H1 (cell line): ENCODE measurements around the gene NT5C1B. TPM values are rescaled to one million over a fixed set of nuclear protein-coding genes. Genes with fewer than 3 reads are reported as not detected.
A peak's percentile ranks its signal among the peaks of the same experiment; 100 is the strongest.

Experiments
- CTCF ChIA-PET: fragments of 300-600 bp; sonication (Branson Sonifier 250); formaldehyde crosslinking; loops from one replicate; lab custom pipeline; 2021; ENCODE audit not compliant: partially characterized antibody; lab: Charles Lee
- POLR2A ChIA-PET: fragments of 300-600 bp; sonication (Branson Sonifier 250); formaldehyde crosslinking; loops from one replicate; lab custom pipeline; 2021; ENCODE audit warnings: inconsistent platforms; ENCODE audit not compliant: partially characterized antibody; lab: Charles Lee
- DNase-seq, 2 experiments: peaks; one replicate each; pipeline versions ENCODE4 v3.0.0 to v3.0.0-alpha.2; 2010 to 2022; ENCODE audit warnings: low spot score in 2 of 2, low read depth in 1 of 2, mixed read lengths in 1 of 2
- FAIRE-seq: peaks from 2 replicates; lab custom pipeline; 2011; peaks lifted over from hg19 to GRCh38; lab: Jason Lieb, UNC
- H2AFZ ChIP-seq: 2 replicates; pipeline ENCODE4 v1.8.1; 2012; ENCODE audit warnings: low read length, inconsistent platforms
- H2AK5ac ChIP-seq: 2 replicates; pipeline ENCODE4 v1.6.1; 2013; ENCODE audit warnings: low read depth, low read length
- H2BK120ac ChIP-seq: replicated peaks from 2 replicates; pipeline ENCODE3; 2013; ENCODE audit warnings: low read depth, low read length, inconsistent platforms
- H2BK12ac ChIP-seq: 2 replicates; pipeline ENCODE4 v1.6.1; 2013; ENCODE audit warnings: low read depth, low read length
- H2BK15ac ChIP-seq: 2 replicates; pipeline ENCODE4 v1.6.1; 2013; ENCODE audit warnings: low read length
- H2BK20ac ChIP-seq: 2 replicates; pipeline ENCODE4 v1.6.1; 2013; ENCODE audit warnings: low read length
- H2BK5ac ChIP-seq: 2 replicates; pipeline ENCODE4 v1.6.1; 2013; ENCODE audit warnings: low read depth, low read length
- H3K14ac ChIP-seq: 2 replicates; pipeline ENCODE4 v1.6.1; 2013; ENCODE audit warnings: inconsistent platforms; ENCODE audit not compliant: insufficient read length
- H3K18ac ChIP-seq: 2 replicates; pipeline ENCODE4 v1.6.1; 2013; ENCODE audit warnings: low read length; ENCODE audit errors: extremely low read depth
- H3K23ac ChIP-seq: 2 replicates; pipeline ENCODE4 v1.6.1; 2013; ENCODE audit warnings: inconsistent platforms; ENCODE audit not compliant: insufficient read length
- H3K23me2 ChIP-seq: 2 replicates; pipeline ENCODE4 v1.6.1; 2013; ENCODE audit warnings: low read depth, low read length
- H3K27ac ChIP-seq: 2 replicates; pipeline ENCODE4 v1.6.1; 2011; ENCODE audit warnings: low read depth, low read length, inconsistent platforms
- H3K27me3 ChIP-seq, 4 experiments: replicated peaks in 1 of 4; 1 replicate in 1 of 4; 2 replicates in 3 of 4; pipeline versions ENCODE4 v1.6.1 to v1.8.1; 2011 to 2013; ENCODE audit warnings: low read length in 3 of 4, mild to moderate bottlenecking in 3 of 4, inconsistent platforms in 2 of 4, mixed read lengths in 2 of 4, moderate library complexity in 1 of 4; ENCODE audit not compliant: control insufficient read depth in 3 of 4, insufficient read depth in 3 of 4; ENCODE audit errors: extremely low read depth in 1 of 4
- H3K36me3 ChIP-seq, 4 experiments: 2 replicates each; pipeline versions ENCODE4 v1.6.1 to v1.8.1; 2011 to 2013; ENCODE audit warnings: mild to moderate bottlenecking in 4 of 4, low read length in 3 of 4, moderate library complexity in 2 of 4, control low read depth in 1 of 4, inconsistent platforms in 1 of 4; ENCODE audit not compliant: insufficient read depth in 4 of 4, control insufficient read depth in 2 of 4
- H3K4ac ChIP-seq: replicated peaks from 2 replicates; pipeline ENCODE3; 2013; ENCODE audit warnings: low read length, low read depth, mixed read lengths, inconsistent platforms; ENCODE audit not compliant: insufficient read length
- H3K4me1 ChIP-seq, 4 experiments: replicated peaks in 1 of 4; 1 replicate in 1 of 4; 2 replicates in 3 of 4; pipeline versions ENCODE4 v1.6.1 to v1.8.1; 2011 to 2013; ENCODE audit warnings: low read length in 3 of 4, inconsistent platforms in 2 of 4, mixed read lengths in 1 of 4; ENCODE audit not compliant: insufficient read depth in 4 of 4, control insufficient read depth in 3 of 4
- H3K4me2 ChIP-seq, 2 experiments: 2 replicates each; pipeline versions ENCODE4 v1.6.1 to v1.8.1; 2011 to 2013; ENCODE audit warnings: low read depth in 2 of 2, low read length in 2 of 2, control low read depth in 1 of 2, inconsistent platforms in 1 of 2, mild to moderate bottlenecking in 1 of 2; ENCODE audit not compliant: insufficient read depth in 1 of 2
- H3K4me3 ChIP-seq, 4 experiments: fragments of 200-600, 300-600 bp in 1 of 4; sonication (generic), shearing (Covaris generic), sonication (Bioruptor Twin) in 1 of 4; 2 replicates each; pipeline versions ENCODE4 v1.5.1 to v1.8.1; 2011 to 2016; ENCODE audit warnings: low read length in 4 of 4, low read depth in 3 of 4, control low read depth in 2 of 4, inconsistent platforms in 2 of 4, mild to moderate bottlenecking in 2 of 4, mixed read lengths in 1 of 4, moderate library complexity in 1 of 4; ENCODE audit not compliant: insufficient read depth in 2 of 4; ENCODE audit errors: extremely low read depth in 1 of 4
- H3K56ac ChIP-seq: replicated peaks from 2 replicates; pipeline ENCODE3; 2013; ENCODE audit warnings: low read depth, mild to moderate bottlenecking, mixed read lengths, low read length, inconsistent platforms; ENCODE audit not compliant: insufficient read length
- H3K79me1 ChIP-seq: 2 replicates; pipeline ENCODE4 v1.6.1; 2013; ENCODE audit warnings: low read depth, low read length, control low read depth
- H3K79me2 ChIP-seq, 2 experiments: 2 replicates each; pipeline versions ENCODE4 v1.6.1 to v1.8.1; 2012 to 2013; ENCODE audit warnings: low read length in 2 of 2, mild to moderate bottlenecking in 2 of 2, inconsistent platforms in 1 of 2; ENCODE audit not compliant: insufficient read depth in 2 of 2, control insufficient read depth in 1 of 2
- H3K9ac ChIP-seq, 4 experiments: replicated peaks in 1 of 4; 1 replicate in 1 of 4; 2 replicates in 3 of 4; pipeline versions ENCODE4 v1.6.1 to v1.8.1; 2011 to 2013; ENCODE audit warnings: low read depth in 3 of 4, low read length in 3 of 4, control low read depth in 2 of 4, mild to moderate bottlenecking in 2 of 4, moderate library complexity in 2 of 4, inconsistent platforms in 1 of 4; ENCODE audit errors: extremely low read depth in 1 of 4
- H3K9me3 ChIP-seq, 2 experiments: 2 replicates each; pipeline versions ENCODE4 v1.6.1 to v1.8.1; 2012 to 2013; ENCODE audit warnings: mild to moderate bottlenecking in 2 of 2, moderate library complexity in 2 of 2, control low read depth in 1 of 2, inconsistent platforms in 1 of 2, low read depth in 1 of 2, low read length in 1 of 2, mixed read lengths in 1 of 2; ENCODE audit not compliant: insufficient read depth in 2 of 2
- H4K20me1 ChIP-seq, 2 experiments: replicated peaks in 1 of 2; 2 replicates each; pipeline versions ENCODE3 to v1.8.1; 2011 to 2013; ENCODE audit warnings: inconsistent platforms in 2 of 2, low read length in 2 of 2, mild to moderate bottlenecking in 1 of 2; ENCODE audit not compliant: insufficient read depth in 2 of 2, control insufficient read depth in 1 of 2
- H4K5ac ChIP-seq: 2 replicates; pipeline ENCODE4 v1.6.1; 2013; ENCODE audit warnings: low read length, low read depth, mixed read lengths, inconsistent platforms; ENCODE audit not compliant: insufficient read length
- H4K8ac ChIP-seq: 2 replicates; pipeline ENCODE4 v1.8.0; 2013; ENCODE audit warnings: mild to moderate bottlenecking, moderate library complexity, low read length, inconsistent platforms; ENCODE audit not compliant: insufficient read depth; ENCODE audit errors: extremely low read depth
- H4K91ac ChIP-seq: replicated peaks from 2 replicates; pipeline ENCODE3; 2013; ENCODE audit warnings: low read length, mixed read lengths, inconsistent platforms; ENCODE audit not compliant: insufficient read length
- BACH1 ChIP-seq: IDR thresholded peaks from 2 replicates; pipeline ENCODE4 v1.6.1; 2012; ENCODE audit warnings: low read length, improper control_type of control experiment
- CEBPB ChIP-seq: IDR thresholded peaks from 2 replicates; pipeline ENCODE4 v1.6.1; 2012; ENCODE audit warnings: low read depth, low read length
- CTBP2 ChIP-seq: IDR thresholded peaks from 2 replicates; pipeline ENCODE4 v1.7.0; 2011; ENCODE audit warnings: borderline replicate concordance, mild to moderate bottlenecking, moderate library complexity, mixed read lengths, low read length; ENCODE audit not compliant: insufficient read depth, insufficient read length
- EP300 ChIP-seq, 2 experiments: IDR thresholded peaks; 1 replicate in 1 of 2; 2 replicates in 1 of 2; pipeline ENCODE4 v1.6.1; 2011 to 2012; ENCODE audit warnings: low read depth in 2 of 2, low read length in 2 of 2, mild to moderate bottlenecking in 2 of 2, borderline replicate concordance in 1 of 2, inconsistent platforms in 1 of 2, moderate library complexity in 1 of 2
- GTF2F1 ChIP-seq: IDR thresholded peaks from 2 replicates; pipeline ENCODE4 v1.6.1; 2012; ENCODE audit warnings: low read depth, low read length, improper control_type of control experiment, borderline replicate concordance
- JUN ChIP-seq: IDR thresholded peaks from 2 replicates; pipeline ENCODE4 v1.6.1; 2011; ENCODE audit warnings: low read depth, mild to moderate bottlenecking, improper control_type of control experiment, low read length
- JUND ChIP-seq: IDR thresholded peaks from 2 replicates; pipeline ENCODE4 v1.6.1; 2011; ENCODE audit warnings: mild to moderate bottlenecking, improper control_type of control experiment, low read length
- KDM4A ChIP-seq: IDR thresholded peaks from one replicate; pipeline ENCODE4 v1.7.1; 2012; ENCODE audit warnings: low read depth, mild to moderate bottlenecking, moderate library complexity, low read length, inconsistent platforms; ENCODE audit not compliant: severe bottlenecking
- KDM5A ChIP-seq: fragments of 200-600 bp; IDR thresholded peaks from 2 replicates; pipeline ENCODE4 v1.7.1; 2012; ENCODE audit warnings: mild to moderate bottlenecking, low read length, inconsistent platforms, mixed read lengths
- PHF8 ChIP-seq: fragments of 200-600 bp; sonication (generic); conservative IDR thresholded peaks from 2 replicates; pipeline ENCODE4 v1.7.1; 2012; ENCODE audit warnings: low read depth, mild to moderate bottlenecking, inconsistent platforms, low read length, moderate library complexity
- SAP30 ChIP-seq: fragments of 300-600 bp; sonication (generic); IDR thresholded peaks from 2 replicates; pipeline ENCODE4 v1.7.1; 2012; ENCODE audit warnings: low read length, moderate library complexity, mild to moderate bottlenecking, inconsistent platforms; ENCODE audit not compliant: insufficient read depth, insufficient replicate concordance
- SIN3A ChIP-seq, 2 experiments: IDR thresholded peaks in 1 of 2; conservative IDR thresholded peaks in 1 of 2; 2 replicates each; pipeline ENCODE4 v1.6.1; 2011 to 2012; ENCODE audit warnings: low read length in 2 of 2, improper control_type of control experiment in 1 of 2, low read depth in 1 of 2, mild to moderate bottlenecking in 1 of 2
- SP2 ChIP-seq: IDR thresholded peaks from 2 replicates; pipeline ENCODE4 v1.6.1; 2012; ENCODE audit warnings: mild to moderate bottlenecking, low read length, inconsistent platforms
- TAF1 ChIP-seq: IDR thresholded peaks from 2 replicates; pipeline ENCODE4 v1.6.1; 2011; ENCODE audit warnings: mild to moderate bottlenecking, low read depth, low read length
- WGBS, 2 experiments: shearing (Covaris generic) in 1 of 2; methylation state at CpG; one replicate each; pipeline versions ENCODE4 v1.1.6 to v1.1.7; 2013 to 2015; ENCODE audit warnings: low lambda C conversion rate in 2 of 2, mixed read lengths in 2 of 2, inconsistent platforms in 1 of 2, low coverage in 1 of 2, missing lambda C conversion rate in 1 of 2; ENCODE audit not compliant: insufficient replicate concordance in 2 of 2, insufficient coverage in 1 of 2, insufficient read length in 1 of 2; ENCODE audit errors: extremely low coverage in 1 of 2, missing lambda C conversion rate in 1 of 2; 5-methylcytosine and 5-hydroxymethylcytosine counted together
- polyA plus RNA-seq, 7 experiments: library from polyadenylated mRNA; depleted of rRNA in 3 of 7; stranded (reverse) in 5 of 7; unstranded in 2 of 7; fragments of >200 nt in 5 of 7; fragments of 200-250 nt in 2 of 7; gene quantifications; 1 replicate in 5 of 7; 2 replicates in 1 of 7; 4 replicates in 1 of 7; pipeline versions ENCODE4 v1.2.1 to v1.2.3, GENCODE V29; 2011 to 2013; ENCODE audit warnings: missing spikeins in 2 of 7, mixed read lengths in 2 of 7
- total RNA-seq: library from RNA; stranded (reverse); fragmentation: NEBNext Ultra II Directional; extraction: Animal tissue kit (Norgen Biotek cat#: 25700); gene quantifications from 2 replicates; pipeline ENCODE4 v1.2.1, GENCODE V29; 2021

NT5C1B gene
- total and polyA plus RNA-seq, 2 of the 8 experiments (the other 6 are each of a cell fraction or from before 2014, with no cell fraction given), result not detected

DNA sequence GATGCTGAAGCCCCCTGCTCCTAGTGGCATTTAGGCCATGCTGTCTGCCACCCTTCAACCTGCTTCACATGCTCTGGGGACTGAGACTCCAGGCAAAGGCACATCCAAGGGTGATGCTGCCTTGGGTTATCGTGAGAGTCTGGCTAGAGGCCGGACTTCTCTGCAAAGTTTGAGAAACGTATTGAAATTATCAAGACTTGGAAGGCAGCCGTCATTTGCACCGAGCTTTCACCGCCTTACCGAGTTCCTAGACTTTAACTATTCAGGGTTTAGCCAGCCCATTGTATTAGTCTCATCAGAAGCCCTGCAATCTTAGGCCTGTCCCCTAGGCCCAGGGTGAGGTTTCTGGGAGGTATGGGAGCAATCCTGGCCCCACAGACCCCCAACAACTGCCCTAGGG lies 62.9 kb downstream of the NT5C1B start:
- no peak overlapping the region for H2BK20ac ChIP-seq
- H2AFZ ChIP-seq, result no peak overlapping the region
- DNase-seq (no peak), FAIRE-seq (no peak)
- H3K79me2 ChIP-seq, result no peaks in the 10 kb centered on the region
- H3K27ac ChIP-seq, result no peak overlapping the region
- ChIA-PET POLR2A (no interaction called here), CTCF (interaction anchor here (1.0 to 1.4 kb wide), 3 partner anchors 9 to 219 kb away, joined by 3 to 4 read pairs (median 3); no protein-coding TSS in a partner anchor)
- H4K20me1 ChIP-seq, result no peaks in the 10 kb centered on the region
- H3K9ac ChIP-seq, result no peak overlapping the region
- H3K27me3 ChIP-seq, result peaks cover 0 to 1% (median 0%) of the 10 kb centered on the region in 4 experiments; a peak in 1 of 7 replicates
- no peak overlapping the region for H3K4ac ChIP-seq
- H3K14ac ChIP-seq, result no peak overlapping the region
- WGBS, 2 experiments, result 84% methylated on average over 7 of the region's 7 CpGs; no CpG with 5 or more reads in 1 of the 2 experiments
- no peak overlapping the region for H3K23ac ChIP-seq
- no peaks in the 10 kb centered on the region for H3K9me3 ChIP-seq
- H3K18ac ChIP-seq, result no peak overlapping the region
- no peak overlapping the region for H3K56ac ChIP-seq
- H2AK5ac ChIP-seq, result no peak overlapping the region
- no peak overlapping the region for H2BK15ac ChIP-seq
- H3K4me2 ChIP-seq, result no peak overlapping the region
- H3K4me1 ChIP-seq, result no peaks in the 10 kb centered on the region; a peak in 1 of 7 replicates
- no peaks in the 10 kb centered on the region for H3K79me1 ChIP-seq
- H4K8ac ChIP-seq, result peak overlapping the region; percentile 11; the same call in 1 of the 2 replicates
- H3K23me2 ChIP-seq, result no peaks in the 10 kb centered on the region
- H4K5ac ChIP-seq, result no peak overlapping the region
- no peak overlapping the region for H2BK120ac ChIP-seq
- no peak overlapping the region for H2BK5ac ChIP-seq
- no peak overlapping the region for H2BK12ac ChIP-seq
- no peaks in the 10 kb centered on the region for H3K36me3 ChIP-seq
- no peak overlapping the region for H4K91ac ChIP-seq
- H3K4me3 ChIP-seq, result no peak overlapping the region
- TF ChIP-seq JUND, result no peak
- TF ChIP-seq CTBP2, result no peak
- no peak for TF ChIP-seq SIN3A (conservative IDR thresholded peaks at IDR 0.05 in 1 of 2, IDR thresholded peaks at IDR 0.05 in 1 of 2; ENCODE audit: low read depth in 1 of 2, low read length in 2 of 2)
- no peak for TF ChIP-seq KDM4A
- no peak for TF ChIP-seq BACH1
- TF ChIP-seq EP300 (IDR thresholded peaks at IDR 0.05; ENCODE audit: borderline replicate concordance in 1 of 2, low read depth in 2 of 2, low read length in 2 of 2), result no peak
- TF ChIP-seq TAF1, result no peak
- TF ChIP-seq JUN, result no peak
- TF ChIP-seq GTF2F1, result no peak
- no peak for TF ChIP-seq CEBPB
- TF ChIP-seq KDM5A, result no peak
- no peak for TF ChIP-seq SP2
- TF ChIP-seq PHF8, result no peak
- TF ChIP-seq SAP30, result no peak
